ENCODE results near the gene DGCR2.

- TF ChIP-seq EZH2phosphoT487 (IDR thresholded peaks at IDR 0.05; ENCODE audit: unreplicated experiment) (no peak), POLR2AphosphoS5 (IDR thresholded peaks at IDR 0.05; ENCODE audit: low read depth) (no peak), ZNF114 (CRISPR knock-in tag; IDR thresholded peaks at IDR 0.05) (no peak), CTCF (conservative IDR thresholded peaks at IDR 0.05; ENCODE audit: low read depth in 2 of 2) (no peak), CREB1 (CRISPR knock-in tag; IDR thresholded peaks at IDR 0.05; ENCODE audit: low read depth) (no peak), NANOG (IDR thresholded peaks at IDR 0.05; ENCODE audit: borderline replicate concordance) (no peak), ZNF331 (CRISPR knock-in tag; IDR thresholded peaks at IDR 0.05; ENCODE audit: low read depth) (no peak)
These were observed 133.3 kb downstream of the DGCR2 start for GRCh38 chr22:18988958-18989357.

Data from GM23338 (cell line).